H1 (cell line): ENCODE data around the gene SPATA33. TPM values are rescaled to one million over a fixed set of nuclear protein-coding genes. Genes with fewer than 3 reads are reported as not detected.

Experiments
- ATF3 ChIP-seq: IDR thresholded peaks from 2 replicates; pipeline ENCODE4 v1.6.1; 2011; ENCODE audit warnings: low read depth, mild to moderate bottlenecking, low read length; ENCODE audit not compliant: insufficient read depth
- BRCA1 ChIP-seq: IDR thresholded peaks from 2 replicates; pipeline ENCODE4 v1.6.1; 2012; ENCODE audit warnings: low read depth, low read length, improper control_type of control experiment
- EP300 ChIP-seq, 2 experiments: IDR thresholded peaks; 1 replicate in 1 of 2; 2 replicates in 1 of 2; pipeline ENCODE4 v1.6.1; 2011 to 2012; ENCODE audit warnings: low read depth in 2 of 2, low read length in 2 of 2, mild to moderate bottlenecking in 2 of 2, borderline replicate concordance in 1 of 2, inconsistent platforms in 1 of 2, moderate library complexity in 1 of 2
- NRF1 ChIP-seq: IDR thresholded peaks from 2 replicates; pipeline ENCODE4 v1.6.1; 2011; ENCODE audit warnings: mild to moderate bottlenecking, low read depth, low read length, improper control_type of control experiment
- POU5F1 ChIP-seq: IDR thresholded peaks from 2 replicates; pipeline ENCODE4 v1.6.1; 2011; ENCODE audit warnings: low read depth, mild to moderate bottlenecking, low read length, moderate library complexity
- polyA plus RNA-seq, 7 experiments: library from polyadenylated mRNA; depleted of rRNA in 3 of 7; stranded (reverse) in 5 of 7; unstranded in 2 of 7; fragments of >200 nt in 5 of 7; fragments of 200-250 nt in 2 of 7; gene quantifications; 1 replicate in 5 of 7; 2 replicates in 1 of 7; 4 replicates in 1 of 7; pipeline versions ENCODE4 v1.2.1 to v1.2.3, GENCODE V29; 2011 to 2013; ENCODE audit warnings: missing spikeins in 2 of 7, mixed read lengths in 2 of 7
- total RNA-seq: library from RNA; stranded (reverse); fragmentation: NEBNext Ultra II Directional; extraction: Animal tissue kit (Norgen Biotek cat#: 25700); gene quantifications from 2 replicates; pipeline ENCODE4 v1.2.1, GENCODE V29; 2021

SPATA33 gene
- total and polyA plus RNA-seq, 2 of the 8 experiments (the other 6 are each of a cell fraction or from before 2014, with no cell fraction given) = 5.4 to 16.9 TPM

DNA sequence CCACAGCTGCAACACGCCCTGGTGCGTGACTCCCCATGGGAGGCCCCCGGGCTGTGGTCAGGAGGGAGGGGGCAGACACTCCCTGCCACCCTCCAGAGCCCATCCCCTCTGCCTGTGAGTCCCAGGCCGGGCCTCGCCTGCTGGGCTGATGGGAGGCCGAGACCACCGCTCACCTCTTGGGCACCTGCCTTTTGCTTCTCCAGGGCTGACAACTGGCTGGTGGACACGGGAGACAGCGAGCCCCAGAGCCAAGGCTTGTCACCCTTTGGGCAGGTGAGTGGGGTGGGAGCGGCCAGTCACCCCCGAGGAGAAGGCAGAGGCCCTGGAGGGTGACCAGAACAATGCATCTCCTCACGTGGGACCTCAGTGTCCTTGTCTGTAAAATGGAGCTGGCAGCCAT lies 21.0 kb upstream of the SPATA33 start (continued):
- no peak for TF ChIP-seq EP300 (IDR thresholded peaks at IDR 0.05; ENCODE audit: borderline replicate concordance in 1 of 2, low read depth in 2 of 2, low read length in 2 of 2)
- TF ChIP-seq ATF3 = no peak
- TF ChIP-seq POU5F1 = no peak
- TF ChIP-seq NRF1 = no peak
- TF ChIP-seq BRCA1 = no peak
